ENCODE data around the gene FILIP1.

GRCh38 chr6:75449630-75450206 is 43.9 kb downstream of the FILIP1 start:
- TF ChIP-seq, protein P1, sequence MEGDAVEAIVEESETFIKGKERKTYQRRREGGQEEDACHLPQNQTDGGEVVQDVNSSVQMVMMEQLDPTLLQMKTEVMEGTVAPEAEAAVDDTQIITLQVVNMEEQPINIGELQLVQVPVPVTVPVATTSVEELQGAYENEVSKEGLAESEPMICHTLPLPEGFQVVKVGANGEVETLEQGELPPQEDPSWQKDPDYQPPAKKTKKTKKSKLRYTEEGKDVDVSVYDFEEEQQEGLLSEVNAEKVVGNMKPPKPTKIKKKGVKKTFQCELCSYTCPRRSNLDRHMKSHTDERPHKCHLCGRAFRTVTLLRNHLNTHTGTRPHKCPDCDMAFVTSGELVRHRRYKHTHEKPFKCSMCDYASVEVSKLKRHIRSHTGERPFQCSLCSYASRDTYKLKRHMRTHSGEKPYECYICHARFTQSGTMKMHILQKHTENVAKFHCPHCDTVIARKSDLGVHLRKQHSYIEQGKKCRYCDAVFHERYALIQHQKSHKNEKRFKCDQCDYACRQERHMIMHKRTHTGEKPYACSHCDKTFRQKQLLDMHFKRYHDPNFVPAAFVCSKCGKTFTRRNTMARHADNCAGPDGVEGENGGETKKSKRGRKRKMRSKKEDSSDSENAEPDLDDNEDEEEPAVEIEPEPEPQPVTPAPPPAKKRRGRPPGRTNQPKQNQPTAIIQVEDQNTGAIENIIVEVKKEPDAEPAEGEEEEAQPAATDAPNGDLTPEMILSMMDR (IDR thresholded peaks at IDR 0.05) = no peak
- TF ChIP-seq POLR2A (IDR thresholded peaks at IDR 0.05) = no peak
